K562 (cell line): ENCODE results near the gene TRIM33. TPM values are rescaled to one million over a fixed set of nuclear protein-coding genes. Genes with fewer than 3 reads are reported as not detected.

ENCODE experiments used
- CGGBP1 ChIP-seq: fragments of 250-450 bp; sonication (Bioruptor Pico); IDR thresholded peaks from 2 replicates; pipeline ENCODE4 v1.9.0; 2021; ENCODE audit warnings: mild to moderate bottlenecking
- GTF2B ChIP-seq: IDR thresholded peaks from 2 replicates; pipeline ENCODE4 v1.6.1; 2011; ENCODE audit not compliant: insufficient read length; ENCODE audit errors: extremely low read depth
- HIVEP1 ChIP-seq: fragments of 250-450 bp; sonication (Bioruptor Pico); IDR thresholded peaks from 2 replicates; pipeline ENCODE4 v1.4.0; 2020; ENCODE audit warnings: mild to moderate bottlenecking
- MAFG ChIP-seq: fragments of 450-650 bp; conservative IDR thresholded peaks from 2 replicates; pipeline ENCODE4 v1.6.1; 2016; ENCODE audit warnings: missing genetic modification characterization, missing compliant biosample characterization
- SAFB2 ChIP-seq: fragments of 200-400 bp; formaldehyde crosslinking; IDR thresholded peaks from 2 replicates; pipeline ENCODE4 v1.6.1; 2018; ENCODE audit warnings: borderline replicate concordance, low read length, low read depth, moderate library complexity; ENCODE audit not compliant: severe bottlenecking
- SIN3A ChIP-seq, 2 experiments: fragments of 150-350 bp in 1 of 2; IDR thresholded peaks; 2 replicates each; pipeline ENCODE4 v1.6.1; 2011 to 2016; ENCODE audit warnings: borderline replicate concordance in 2 of 2, low read depth in 2 of 2, low read length in 2 of 2, mild to moderate bottlenecking in 2 of 2, moderate library complexity in 2 of 2; ENCODE audit not compliant: control insufficient read depth in 1 of 2
- ZBTB40 ChIP-seq, 2 experiments: fragments of 450-650 bp in 1 of 2; sonication (generic) in 1 of 2; formaldehyde crosslinking in 1 of 2; IDR thresholded peaks; 2 replicates each; pipeline versions ENCODE4 v1.7.1 to v1.9.0; 2016 to 2022; ENCODE audit warnings: inconsistent platforms in 1 of 2, mild to moderate bottlenecking in 1 of 2, missing genetic modification reagents in 1 of 2
- ZMIZ1 ChIP-seq, 2 experiments: fragments of 150-350 bp in 1 of 2; IDR thresholded peaks; 2 replicates each; pipeline ENCODE4 v1.6.1; 2012 to 2016; ENCODE audit warnings: low read depth in 2 of 2, low read length in 2 of 2, mild to moderate bottlenecking in 1 of 2, moderate library complexity in 1 of 2
- ZNF3 ChIP-seq: fragments of 250-450 bp; sonication (Bioruptor Pico); IDR thresholded peaks from 2 replicates; pipeline ENCODE4 v1.5.0; 2021; ENCODE audit warnings: mild to moderate bottlenecking, moderate library complexity
- ZNF764 ChIP-seq: fragments of 250-450 bp; sonication (Bioruptor Pico); IDR thresholded peaks from 2 replicates; pipeline ENCODE4 v1.4.0; 2020; ENCODE audit warnings: low read depth, mild to moderate bottlenecking, moderate library complexity
- polyA plus RNA-seq, 8 experiments: library from polyadenylated mRNA; depleted of rRNA in 4 of 8; stranded (reverse) in 5 of 8; unstranded in 3 of 8; fragments of >200 nt; fragmentation: Nextera tagmentation in 2 of 8; fragmentation: Illumina TruSeq in 1 of 8; extraction: Ambion mirVana in 2 of 8; extraction: Trizol in 1 of 8; gene quantifications; 2 replicates each; pipeline versions ENCODE4 v1.2.1 to v1.2.3, GENCODE V29; 2011 to 2014; ENCODE audit warnings: inconsistent platforms in 1 of 8, missing spikeins in 1 of 8
- total RNA-seq, 7 experiments: library from RNA; depleted of rRNA in 6 of 7; stranded (reverse); fragments of >200 nt in 6 of 7; fragmentation: Illumina TruSeq in 2 of 7; extraction: Trizol in 2 of 7; gene quantifications; 2 replicates each; pipeline versions ENCODE4 v1.2.1 to v1.2.3, GENCODE V29; 2011 to 2021; ENCODE audit warnings: low replicate concordance in 1 of 7

TRIM33 gene
- total and polyA plus RNA-seq, 9 of the 15 experiments (the other 6 are each of a cell fraction or from before 2014, with no cell fraction given): 9.3 to 58.4 (median 40.2) TPM

- TF ChIP-seq CGGBP1 (CRISPR knock-in tag) (no peak), ZMIZ1 (IDR thresholded peaks at IDR 0.05; ENCODE audit: low read depth in 2 of 2, low read length in 2 of 2) (peak in 1 of 2 experiments; percentile 98; a peak in 2 of 4 replicates), SAFB2 (no peak), MAFG (tag) (no peak), SIN3A (IDR thresholded peaks at IDR 0.05; ENCODE audit: borderline replicate concordance in 2 of 2, control insufficient read depth in 1 of 2, low read depth in 2 of 2, low read length in 2 of 2) (no peak), ZNF764 (CRISPR knock-in tag) (no peak), ZNF3 (CRISPR knock-in tag) (no peak), ZBTB40 (IDR thresholded peaks at IDR 0.05) (no peak), ZBTB40 (CRISPR knock-in tag; IDR thresholded peaks at IDR 0.05) (no peak), GTF2B (no peak), HIVEP1 (CRISPR knock-in tag) (peak; percentile 79; the same call in 1 of the 2 replicates)
Measured at GRCh38 chr1:114379987-114380386, 131.0 kb downstream of the TRIM33 start (continued).
